ENCODE data around the gene RGS7BP.

The RGS7BP gene

GRCh38 chr5:64595031-64595855 lies 89.4 kb downstream of the RGS7BP start:
- DNase-seq (ENCODE audit: low read depth), result peak; percentile 13
- TF ChIP-seq CTCF (IDR thresholded peaks at IDR 0.05; ENCODE audit: insufficient read depth, low read depth, low read length, missing control alignments), result no peak
- no peak overlapping the region for H3K4me3 ChIP-seq (ENCODE audit: low read depth, low read length)

- DNase-seq (ENCODE audit: low read depth), result no peak
- H3K4me3 ChIP-seq (ENCODE audit: low read depth, low read length), result no peak overlapping the region
- no peak for TF ChIP-seq CTCF (IDR thresholded peaks at IDR 0.05; ENCODE audit: insufficient read depth, low read depth, low read length, missing control alignments)
Observed at GRCh38 chr5:64599226-64599625, 93.4 kb downstream of the RGS7BP start.

- no peak for TF ChIP-seq CTCF (IDR thresholded peaks at IDR 0.05; ENCODE audit: insufficient read depth, low read depth, low read length, missing control alignments)
Observed at GRCh38 chr5:64603676-64604075, 97.9 kb downstream of the RGS7BP start.

GRCh38 chr5:64606926-64607325 lies 101.1 kb downstream of the RGS7BP start:
- no peak overlapping the region for H3K4me3 ChIP-seq (ENCODE audit: low read depth, low read length)
- no peak for TF ChIP-seq CTCF (IDR thresholded peaks at IDR 0.05; ENCODE audit: insufficient read depth, low read depth, low read length, missing control alignments)
- DNase-seq (ENCODE audit: low read depth), result no peak

More at GRCh38 chr5:64603676-64604075, 97.9 kb downstream of the RGS7BP start:
- no peak overlapping the region for H3K4me3 ChIP-seq (ENCODE audit: low read depth, low read length)
- DNase-seq (ENCODE audit: low read depth), result no peak

- peak; percentile 63 for TF ChIP-seq CTCF (IDR thresholded peaks at IDR 0.05; ENCODE audit: insufficient read depth, low read depth, low read length, missing control alignments)
Observed at GRCh38 chr5:64612344-64612961, 106.6 kb downstream of the RGS7BP start.

GRCh38 chr5:64615895-64616294 lies 110.1 kb downstream of the RGS7BP start:
- no peak overlapping the region for H3K4me3 ChIP-seq (ENCODE audit: low read depth, low read length)
- TF ChIP-seq CTCF (IDR thresholded peaks at IDR 0.05; ENCODE audit: insufficient read depth, low read depth, low read length, missing control alignments), result no peak
- DNase-seq (ENCODE audit: low read depth), result no peak

More at GRCh38 chr5:64612344-64612961, 106.6 kb downstream of the RGS7BP start:
- DNase-seq (ENCODE audit: low read depth), result peak; percentile 63
- no peak overlapping the region for H3K4me3 ChIP-seq (ENCODE audit: low read depth, low read length)
